ENCODE data around the gene GTF2F1.
A peak's percentile ranks its signal among the peaks of the same experiment; 100 is the strongest.

GRCh38 chr19:6393074-6393982 lies at the start of gene GTF2F1:
- TF ChIP-seq JUND (IDR thresholded peaks at IDR 0.05; ENCODE audit: borderline replicate concordance, low read depth, low read length) (0 out of 2 replicates have a peak, but pooled peaks have one; percentile 21), JUND (tag; IDR thresholded peaks at IDR 0.05; ENCODE audit: borderline replicate concordance, low read depth, low read length) (0 out of 3 replicates have a peak, but pooled peaks have one; percentile 63), POLR2H (tag; IDR thresholded peaks at IDR 0.05; ENCODE audit: low read depth) (no peak), CTCF (IDR thresholded peaks at IDR 0.05 in 2 of 3, conservative IDR thresholded peaks at IDR 0.05 in 1 of 3; ENCODE audit: insufficient read depth in 2 of 3, low read depth in 1 of 3, low read length in 3 of 3) (peak; percentile 20 to 40 (median 39); a peak in 4 of 6 replicates), ZNF175 (CRISPR knock-in tag; IDR thresholded peaks at IDR 0.05; ENCODE audit: low read depth) (no peak)

All from K562 (cell line).